GM23338 (cell line): Measurements from ENCODE around the gene SLAMF8. TPM values are rescaled to one million over a fixed set of nuclear protein-coding genes. Genes with fewer than 3 reads are reported as not detected.

Experiments used
- ATAC-seq: fragments of 200-7000 bp; cut with Tn5 transposase; 3 replicates; pipeline ENCODE4 v1.9.1; 2020
- DNase-seq: peaks from one replicate; pipeline ENCODE4 v3.0.0-alpha.2; 2015; ENCODE audit warnings: low spot score
- H2AFZ ChIP-seq: fragments of 200-600 bp; sonication (generic); 2 replicates; pipeline ENCODE4 v1.8.0; 2016; ENCODE audit warnings: antibody characterized with exemption, mild to moderate bottlenecking, moderate library complexity
- H3F3A ChIP-seq: fragments of 200-600 bp; sonication (generic); replicated peaks from 2 replicates; pipeline ENCODE4 v1.8.0; 2017; ENCODE audit warnings: antibody characterized with exemption, mixed run types, low read depth
- H3K27ac ChIP-seq: fragments of 200-600 bp; sonication (generic); 2 replicates; pipeline ENCODE4 v1.6.1; 2016; ENCODE audit warnings: low read depth
- H3K27me3 ChIP-seq: fragments of 200-600 bp; sonication (generic); 2 replicates; pipeline ENCODE4 v1.8.0; 2016; ENCODE audit warnings: mild to moderate bottlenecking, mixed run types, moderate library complexity; ENCODE audit not compliant: insufficient read depth
- H3K36me3 ChIP-seq: fragments of 200-600 bp; sonication (generic); 2 replicates; pipeline ENCODE4 v1.8.0; 2016; ENCODE audit warnings: mild to moderate bottlenecking; ENCODE audit not compliant: insufficient read depth
- H3K4me1 ChIP-seq: fragments of 200-600 bp; sonication (generic); 2 replicates; pipeline ENCODE4 v1.8.0; 2016; ENCODE audit warnings: mild to moderate bottlenecking, moderate library complexity; ENCODE audit not compliant: insufficient read depth
- H3K4me2 ChIP-seq: fragments of 200-600 bp; sonication (generic); 2 replicates; pipeline ENCODE4 v1.7.1; 2017; ENCODE audit warnings: mixed run types
- H3K4me3 ChIP-seq: fragments of 200-600 bp; sonication (generic); 2 replicates; pipeline ENCODE4 v1.6.1; 2016; ENCODE audit warnings: mixed run types
- H3K79me2 ChIP-seq: fragments of 200-600 bp; sonication (generic); replicated peaks from 2 replicates; pipeline ENCODE4 v1.8.0; 2017; ENCODE audit warnings: mild to moderate bottlenecking; ENCODE audit not compliant: insufficient read depth
- H3K9me2 ChIP-seq: fragments of 200-600 bp; sonication (generic); 2 replicates; pipeline ENCODE4 v1.8.0; 2017; ENCODE audit not compliant: insufficient read depth
- H4K20me1 ChIP-seq: fragments of 200-600 bp; sonication (generic); replicated peaks from 2 replicates; pipeline ENCODE4 v1.8.0; 2017; ENCODE audit warnings: mild to moderate bottlenecking; ENCODE audit not compliant: insufficient read depth
- H3K27ac Mint-ChIP-seq: 2 replicates; pipeline ENCODE4 v1.8.0; 2020; ENCODE audit warnings: inconsistent platforms, mild to moderate bottlenecking, moderate library complexity, mixed read lengths
- H3K27me3 Mint-ChIP-seq: 3 replicates; pipeline ENCODE4 v1.8.0; 2022; ENCODE audit warnings: low read depth, mild to moderate bottlenecking, moderate library complexity, mixed read lengths, inconsistent platforms; ENCODE audit not compliant: insufficient read depth, poor library complexity
- H3K36me3 Mint-ChIP-seq: 3 replicates; pipeline ENCODE4 v1.8.0; 2021; ENCODE audit warnings: low read depth, mild to moderate bottlenecking, inconsistent platforms, moderate library complexity, mixed read lengths
- H3K4me1 Mint-ChIP-seq: 3 replicates; pipeline ENCODE4 v1.8.0; 2020; ENCODE audit warnings: mild to moderate bottlenecking, inconsistent platforms, mixed read lengths
- H3K4me3 Mint-ChIP-seq: 3 replicates; pipeline ENCODE4 v1.8.0; 2021; ENCODE audit warnings: moderate library complexity, mild to moderate bottlenecking, inconsistent platforms, mixed read lengths
- H3K9me3 Mint-ChIP-seq: 3 replicates; pipeline ENCODE4 v1.8.0; 2020; ENCODE audit warnings: moderate library complexity, mild to moderate bottlenecking, inconsistent platforms, mixed read lengths
- EZH2 ChIP-seq: fragments of 200-600 bp; sonication (generic); IDR thresholded peaks from one replicate; pipeline ENCODE4 v1.8.0; 2017; ENCODE audit warnings: antibody characterized with exemption, mild to moderate bottlenecking, low read depth; ENCODE audit not compliant: unreplicated experiment
- EZH2phosphoT487 ChIP-seq: fragments of 200-600 bp; sonication (generic); IDR thresholded peaks from one replicate; pipeline ENCODE4 v1.8.1; 2018; ENCODE audit warnings: antibody characterized with exemption; ENCODE audit not compliant: unreplicated experiment
- JUNB ChIP-seq: IDR thresholded peaks from one replicate; pipeline ENCODE4 v1.6.1; 2016; ENCODE audit warnings: antibody characterized with exemption; ENCODE audit not compliant: unreplicated experiment
- NANOG ChIP-seq: IDR thresholded peaks from 2 replicates; pipeline ENCODE4 v1.6.1; 2016; ENCODE audit warnings: antibody characterized with exemption, borderline replicate concordance
- STAT1 ChIP-seq: IDR thresholded peaks from one replicate; pipeline ENCODE4 v1.6.1; 2016; ENCODE audit warnings: antibody characterized with exemption; ENCODE audit not compliant: unreplicated experiment
- ZNF114 ChIP-seq: fragments of 250-450 bp; sonication (Bioruptor Pico); IDR thresholded peaks from 2 replicates; pipeline ENCODE4 v1.5.0; 2020; ENCODE audit warnings: mild to moderate bottlenecking, moderate library complexity
- ZNF331 ChIP-seq: fragments of 250-450 bp; sonication (Bioruptor Pico); IDR thresholded peaks from 2 replicates; pipeline ENCODE4 v1.5.0; 2020; ENCODE audit warnings: low read depth, mild to moderate bottlenecking, moderate library complexity
- polyA plus RNA-seq: library from polyadenylated mRNA; unstranded; fragments of >200 nt; fragmentation: Nextera tagmentation; extraction: Ambion mirVana; gene quantifications from 2 replicates; pipeline ENCODE4 v1.2.1, GENCODE V29; 2016
- total RNA-seq: library from RNA; depleted of rRNA; stranded (reverse); fragments of >200 nt; shearing (Covaris generic); gene quantifications from 2 replicates; pipeline ENCODE4 v1.2.3, GENCODE V29; 2014
- TF ChIP-seq, protein P1 (sequence below): fragments of 250-450 bp; sonication (Bioruptor Pico); IDR thresholded peaks from 2 replicates; pipeline ENCODE4 v1.5.0; 2020; ENCODE audit warnings: mild to moderate bottlenecking, moderate library complexity
- TF ChIP-seq, protein P2 (sequence below): IDR thresholded peaks from one replicate; pipeline ENCODE4 v1.6.1; 2018; ENCODE audit warnings: antibody characterized with exemption; ENCODE audit not compliant: unreplicated experiment
- TF ChIP-seq, protein P3 (sequence below): IDR thresholded peaks from 2 replicates; pipeline ENCODE4 v1.6.1; 2016; ENCODE audit warnings: antibody characterized with exemption

SLAMF8 gene
- total and polyA plus RNA-seq, 2 experiments from 2014 or later: not detected

DNA sequence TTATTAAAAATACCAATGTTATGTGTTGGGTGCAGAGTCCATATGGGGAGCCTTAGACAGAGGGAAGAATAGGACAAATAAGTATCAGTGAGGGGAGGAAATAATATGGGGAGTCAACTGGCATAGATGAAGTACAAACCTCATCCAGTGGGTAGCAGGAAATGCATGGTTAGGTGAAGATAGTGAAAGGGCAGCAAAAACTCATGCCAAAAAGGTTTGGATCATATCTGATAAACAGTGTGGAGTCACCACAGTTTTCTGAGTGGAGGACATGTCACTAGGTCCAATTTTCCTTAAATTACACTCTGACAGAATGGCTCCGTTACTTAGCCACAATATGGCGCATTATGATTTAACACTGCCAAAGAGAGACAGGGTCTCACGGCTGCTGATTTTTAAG lies 35.6 kb upstream of the SLAMF8 start:
- H3K4me3 Mint-ChIP-seq: no peak overlapping the region
- no peaks in the 10 kb centered on the region for H3K27me3 ChIP-seq

More for the DNA sequence above, 35.6 kb upstream of the SLAMF8 start:
- DNase-seq (no peak), ATAC-seq (no peak)
- Mint-ChIP-seq H3K27me3 (peaks cover 5% of the 10 kb centered on the region), H3K36me3 (no peaks in the 10 kb centered on the region), H3K9me3 (no peaks in the 10 kb centered on the region), H3K27ac (no peak overlapping the region), H3K4me1 (no peaks in the 10 kb centered on the region; the same call in 2 of the 3 replicates)
- Histone ChIP-seq H3K4me1 (no peaks in the 10 kb centered on the region), H4K20me1 (no peaks in the 10 kb centered on the region), H3K4me2 (no peak overlapping the region), H3K4me3 (no peak overlapping the region), H2AFZ (no peak overlapping the region), H3K27ac (no peak overlapping the region), H3K36me3 (no peaks in the 10 kb centered on the region), H3F3A (no peaks in the 10 kb centered on the region), H3K79me2 (no peaks in the 10 kb centered on the region), H3K9me2 (no peaks in the 10 kb centered on the region)
- TF ChIP-seq ZNF331 (CRISPR knock-in tag): no peak
- TF ChIP-seq ZNF114 (CRISPR knock-in tag): no peak
- TF ChIP-seq STAT1: no peak
- no peak for TF ChIP-seq EZH2
- TF ChIP-seq EZH2phosphoT487: no peak
- TF ChIP-seq NANOG: no peak
- TF ChIP-seq, protein P1, sequence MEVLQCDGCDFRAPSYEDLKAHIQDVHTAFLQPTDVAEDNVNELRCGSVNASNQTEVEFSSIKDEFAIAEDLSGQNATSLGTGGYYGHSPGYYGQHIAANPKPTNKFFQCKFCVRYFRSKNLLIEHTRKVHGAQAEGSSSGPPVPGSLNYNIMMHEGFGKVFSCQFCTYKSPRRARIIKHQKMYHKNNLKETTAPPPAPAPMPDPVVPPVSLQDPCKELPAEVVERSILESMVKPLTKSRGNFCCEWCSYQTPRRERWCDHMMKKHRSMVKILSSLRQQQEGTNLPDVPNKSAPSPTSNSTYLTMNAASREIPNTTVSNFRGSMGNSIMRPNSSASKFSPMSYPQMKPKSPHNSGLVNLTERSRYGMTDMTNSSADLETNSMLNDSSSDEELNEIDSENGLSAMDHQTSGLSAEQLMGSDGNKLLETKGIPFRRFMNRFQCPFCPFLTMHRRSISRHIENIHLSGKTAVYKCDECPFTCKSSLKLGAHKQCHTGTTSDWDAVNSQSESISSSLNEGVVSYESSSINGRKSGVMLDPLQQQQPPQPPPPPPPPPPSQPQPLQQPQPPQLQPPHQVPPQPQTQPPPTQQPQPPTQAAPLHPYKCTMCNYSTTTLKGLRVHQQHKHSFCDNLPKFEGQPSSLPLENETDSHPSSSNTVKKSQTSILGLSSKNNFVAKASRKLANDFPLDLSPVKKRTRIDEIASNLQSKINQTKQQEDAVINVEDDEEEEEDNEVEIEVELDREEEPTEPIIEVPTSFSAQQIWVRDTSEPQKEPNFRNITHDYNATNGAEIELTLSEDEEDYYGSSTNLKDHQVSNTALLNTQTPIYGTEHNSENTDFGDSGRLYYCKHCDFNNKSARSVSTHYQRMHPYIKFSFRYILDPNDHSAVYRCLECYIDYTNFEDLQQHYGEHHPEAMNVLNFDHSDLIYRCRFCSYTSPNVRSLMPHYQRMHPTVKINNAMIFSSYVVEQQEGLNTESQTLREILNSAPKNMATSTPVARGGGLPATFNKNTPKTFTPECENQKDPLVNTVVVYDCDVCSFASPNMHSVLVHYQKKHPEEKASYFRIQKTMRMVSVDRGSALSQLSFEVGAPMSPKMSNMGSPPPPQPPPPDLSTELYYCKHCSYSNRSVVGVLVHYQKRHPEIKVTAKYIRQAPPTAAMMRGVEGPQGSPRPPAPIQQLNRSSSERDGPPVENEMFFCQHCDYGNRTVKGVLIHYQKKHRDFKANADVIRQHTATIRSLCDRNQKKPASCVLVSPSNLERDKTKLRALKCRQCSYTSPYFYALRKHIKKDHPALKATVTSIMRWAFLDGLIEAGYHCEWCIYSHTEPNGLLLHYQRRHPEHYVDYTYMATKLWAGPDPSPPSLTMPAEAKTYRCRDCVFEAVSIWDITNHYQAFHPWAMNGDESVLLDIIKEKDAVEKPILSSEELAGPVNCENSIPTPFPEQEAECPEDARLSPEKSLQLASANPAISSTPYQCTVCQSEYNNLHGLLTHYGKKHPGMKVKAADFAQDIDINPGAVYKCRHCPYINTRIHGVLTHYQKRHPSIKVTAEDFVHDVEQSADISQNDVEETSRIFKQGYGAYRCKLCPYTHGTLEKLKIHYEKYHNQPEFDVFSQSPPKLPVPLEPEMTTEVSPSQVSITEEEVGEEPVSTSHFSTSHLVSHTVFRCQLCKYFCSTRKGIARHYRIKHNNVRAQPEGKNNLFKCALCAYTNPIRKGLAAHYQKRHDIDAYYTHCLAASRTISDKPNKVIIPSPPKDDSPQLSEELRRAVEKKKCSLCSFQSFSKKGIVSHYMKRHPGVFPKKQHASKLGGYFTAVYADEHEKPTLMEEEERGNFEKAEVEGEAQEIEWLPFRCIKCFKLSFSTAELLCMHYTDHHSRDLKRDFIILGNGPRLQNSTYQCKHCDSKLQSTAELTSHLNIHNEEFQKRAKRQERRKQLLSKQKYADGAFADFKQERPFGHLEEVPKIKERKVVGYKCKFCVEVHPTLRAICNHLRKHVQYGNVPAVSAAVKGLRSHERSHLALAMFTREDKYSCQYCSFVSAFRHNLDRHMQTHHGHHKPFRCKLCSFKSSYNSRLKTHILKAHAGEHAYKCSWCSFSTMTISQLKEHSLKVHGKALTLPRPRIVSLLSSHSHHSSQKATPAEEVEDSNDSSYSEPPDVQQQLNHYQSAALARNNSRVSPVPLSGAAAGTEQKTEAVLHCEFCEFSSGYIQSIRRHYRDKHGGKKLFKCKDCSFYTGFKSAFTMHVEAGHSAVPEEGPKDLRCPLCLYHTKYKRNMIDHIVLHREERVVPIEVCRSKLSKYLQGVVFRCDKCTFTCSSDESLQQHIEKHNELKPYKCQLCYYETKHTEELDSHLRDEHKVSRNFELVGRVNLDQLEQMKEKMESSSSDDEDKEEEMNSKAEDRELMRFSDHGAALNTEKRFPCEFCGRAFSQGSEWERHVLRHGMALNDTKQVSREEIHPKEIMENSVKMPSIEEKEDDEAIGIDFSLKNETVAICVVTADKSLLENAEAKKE (CRISPR knock-in tag): no peak
- TF ChIP-seq, protein P2, sequence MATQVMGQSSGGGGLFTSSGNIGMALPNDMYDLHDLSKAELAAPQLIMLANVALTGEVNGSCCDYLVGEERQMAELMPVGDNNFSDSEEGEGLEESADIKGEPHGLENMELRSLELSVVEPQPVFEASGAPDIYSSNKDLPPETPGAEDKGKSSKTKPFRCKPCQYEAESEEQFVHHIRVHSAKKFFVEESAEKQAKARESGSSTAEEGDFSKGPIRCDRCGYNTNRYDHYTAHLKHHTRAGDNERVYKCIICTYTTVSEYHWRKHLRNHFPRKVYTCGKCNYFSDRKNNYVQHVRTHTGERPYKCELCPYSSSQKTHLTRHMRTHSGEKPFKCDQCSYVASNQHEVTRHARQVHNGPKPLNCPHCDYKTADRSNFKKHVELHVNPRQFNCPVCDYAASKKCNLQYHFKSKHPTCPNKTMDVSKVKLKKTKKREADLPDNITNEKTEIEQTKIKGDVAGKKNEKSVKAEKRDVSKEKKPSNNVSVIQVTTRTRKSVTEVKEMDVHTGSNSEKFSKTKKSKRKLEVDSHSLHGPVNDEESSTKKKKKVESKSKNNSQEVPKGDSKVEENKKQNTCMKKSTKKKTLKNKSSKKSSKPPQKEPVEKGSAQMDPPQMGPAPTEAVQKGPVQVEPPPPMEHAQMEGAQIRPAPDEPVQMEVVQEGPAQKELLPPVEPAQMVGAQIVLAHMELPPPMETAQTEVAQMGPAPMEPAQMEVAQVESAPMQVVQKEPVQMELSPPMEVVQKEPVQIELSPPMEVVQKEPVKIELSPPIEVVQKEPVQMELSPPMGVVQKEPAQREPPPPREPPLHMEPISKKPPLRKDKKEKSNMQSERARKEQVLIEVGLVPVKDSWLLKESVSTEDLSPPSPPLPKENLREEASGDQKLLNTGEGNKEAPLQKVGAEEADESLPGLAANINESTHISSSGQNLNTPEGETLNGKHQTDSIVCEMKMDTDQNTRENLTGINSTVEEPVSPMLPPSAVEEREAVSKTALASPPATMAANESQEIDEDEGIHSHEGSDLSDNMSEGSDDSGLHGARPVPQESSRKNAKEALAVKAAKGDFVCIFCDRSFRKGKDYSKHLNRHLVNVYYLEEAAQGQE: no peak
- no peak for TF ChIP-seq JUNB
- TF ChIP-seq, protein P3, sequence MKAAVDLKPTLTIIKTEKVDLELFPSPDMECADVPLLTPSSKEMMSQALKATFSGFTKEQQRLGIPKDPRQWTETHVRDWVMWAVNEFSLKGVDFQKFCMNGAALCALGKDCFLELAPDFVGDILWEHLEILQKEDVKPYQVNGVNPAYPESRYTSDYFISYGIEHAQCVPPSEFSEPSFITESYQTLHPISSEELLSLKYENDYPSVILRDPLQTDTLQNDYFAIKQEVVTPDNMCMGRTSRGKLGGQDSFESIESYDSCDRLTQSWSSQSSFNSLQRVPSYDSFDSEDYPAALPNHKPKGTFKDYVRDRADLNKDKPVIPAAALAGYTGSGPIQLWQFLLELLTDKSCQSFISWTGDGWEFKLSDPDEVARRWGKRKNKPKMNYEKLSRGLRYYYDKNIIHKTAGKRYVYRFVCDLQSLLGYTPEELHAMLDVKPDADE: no peak
